IMR-90 (cell line): ENCODE data around the gene EME2. TPM values are rescaled to one million over a fixed set of nuclear protein-coding genes. Genes with fewer than 3 reads are reported as not detected.
A peak's percentile ranks its signal among the peaks of the same experiment; 100 is the strongest.

Source experiments
- ATAC-seq: fragments of 200-7000 bp; cut with Tn5 transposase; 2 replicates; pipeline ENCODE4 v1.9.1; 2020; ENCODE audit warnings: low read depth, mild to moderate bottlenecking, moderate library complexity
- BruUV-seq: library from RNA; stranded (reverse); fragments of 400-500 nt; replicated peaks from 2 replicates; lab custom pipeline; 2021; lab: Mats Ljungman, UMichigan
- CTCF ChIA-PET: fragments of 300-600 bp; formaldehyde crosslinking; extraction: SDS; loops from one replicate; lab custom pipeline; 2021; ENCODE audit warnings: antibody characterized with exemption; lab: Yijun Ruan, JAX
- POLR2A ChIA-PET: fragments of 300-600 bp; sonication (Branson Sonifier 250); formaldehyde crosslinking; loops from one replicate; lab custom pipeline; 2022; ENCODE audit warnings: antibody characterized with exemption; ENCODE audit not compliant: unreplicated experiment; lab: Charles Lee
- DNase-seq: peaks from one replicate; pipeline ENCODE4 v3.0.0; 2013
- H2AFZ ChIP-seq: replicated peaks from 2 replicates; pipeline ENCODE3; 2013; ENCODE audit warnings: low read length, mild to moderate bottlenecking; ENCODE audit not compliant: poor library complexity
- H2AK5ac ChIP-seq: 2 replicates; pipeline ENCODE4 v1.6.1; 2013; ENCODE audit warnings: low read depth, low read length, inconsistent platforms
- H2AK9ac ChIP-seq: replicated peaks from 2 replicates; pipeline ENCODE3; 2013; ENCODE audit warnings: mild to moderate bottlenecking, low read depth, low read length, moderate library complexity; ENCODE audit not compliant: poor library complexity
- H2BK120ac ChIP-seq: 2 replicates; pipeline ENCODE4 v1.6.1; 2013; ENCODE audit warnings: low read depth, low read length, inconsistent platforms
- H2BK15ac ChIP-seq: 3 replicates; pipeline ENCODE4 v1.6.1; 2013; ENCODE audit warnings: low read depth, low read length, inconsistent platforms
- H2BK20ac ChIP-seq: 2 replicates; pipeline ENCODE4 v1.6.1; 2013; ENCODE audit warnings: low read depth, mild to moderate bottlenecking, inconsistent platforms, low read length, moderate library complexity
- H2BK5ac ChIP-seq: 2 replicates; pipeline ENCODE4 v1.6.1; 2013; ENCODE audit warnings: mild to moderate bottlenecking, low read depth, low read length, inconsistent platforms; ENCODE audit not compliant: poor library complexity, severe bottlenecking
- H3K14ac ChIP-seq: replicated peaks from 2 replicates; pipeline ENCODE4 v1.6.1; 2013; ENCODE audit warnings: low read depth, low read length, inconsistent platforms
- H3K18ac ChIP-seq: 2 replicates; pipeline ENCODE4 v1.6.1; 2013; ENCODE audit warnings: low read depth, low read length, control low read depth
- H3K23ac ChIP-seq: 2 replicates; pipeline ENCODE4 v1.6.1; 2013; ENCODE audit warnings: low read depth, low read length, inconsistent platforms
- H3K27ac ChIP-seq: 2 replicates; pipeline ENCODE4 v1.5.1; 2013; ENCODE audit warnings: mild to moderate bottlenecking, control low read depth, low read length; ENCODE audit not compliant: insufficient read depth
- H3K27me3 ChIP-seq: 2 replicates; pipeline ENCODE4 v1.6.1; 2013; ENCODE audit warnings: low read length; ENCODE audit not compliant: control insufficient read depth, insufficient read depth
- H3K36me3 ChIP-seq: 2 replicates; pipeline ENCODE4 v1.6.1; 2013; ENCODE audit warnings: low read length, mixed read lengths; ENCODE audit not compliant: control insufficient read depth, insufficient read depth
- H3K4ac ChIP-seq: 2 replicates; pipeline ENCODE4 v1.6.1; 2013; ENCODE audit warnings: low read depth, low read length, inconsistent platforms
- H3K4me1 ChIP-seq: 2 replicates; pipeline ENCODE4 v1.6.1; 2013; ENCODE audit warnings: low read length, mixed read lengths; ENCODE audit not compliant: control insufficient read depth, insufficient read depth
- H3K4me2 ChIP-seq: 2 replicates; pipeline ENCODE4 v1.6.1; 2013; ENCODE audit warnings: low read depth, mild to moderate bottlenecking, control low read depth, low read length, moderate library complexity
- H3K4me3 ChIP-seq: 2 replicates; pipeline ENCODE4 v1.5.1; 2013; ENCODE audit warnings: low read depth, mild to moderate bottlenecking, control low read depth, low read length, moderate library complexity; ENCODE audit not compliant: insufficient read depth
- H3K56ac ChIP-seq: 2 replicates; pipeline ENCODE4 v1.6.1; 2013; ENCODE audit warnings: low read length, inconsistent platforms; ENCODE audit not compliant: insufficient read depth; ENCODE audit errors: extremely low read depth
- H3K79me1 ChIP-seq, 2 experiments: 2 replicates each; pipeline ENCODE4 v1.6.1; 2013; ENCODE audit warnings: low read length in 2 of 2, inconsistent platforms in 1 of 2, low read depth in 1 of 2
- H3K9ac ChIP-seq: 2 replicates; pipeline ENCODE4 v1.6.1; 2013; ENCODE audit warnings: low read depth, low read length, control low read depth
- H3K9me1 ChIP-seq: 2 replicates; pipeline ENCODE4 v1.6.1; 2013; ENCODE audit warnings: low read length, inconsistent platforms; ENCODE audit not compliant: insufficient read depth
- H3K9me3 ChIP-seq: 2 replicates; pipeline ENCODE4 v1.6.1; 2013; ENCODE audit warnings: low read length; ENCODE audit not compliant: control insufficient read depth, insufficient read depth
- H4K20me1 ChIP-seq: 2 replicates; pipeline ENCODE4 v1.6.1; 2013; ENCODE audit warnings: low read length, inconsistent platforms; ENCODE audit not compliant: insufficient read depth
- H4K5ac ChIP-seq: 2 replicates; pipeline ENCODE4 v1.6.1; 2013; ENCODE audit warnings: mild to moderate bottlenecking, low read depth, low read length, control low read depth
- H4K8ac ChIP-seq, 2 experiments: 2 replicates each; pipeline ENCODE4 v1.6.1; 2013; ENCODE audit warnings: low read depth in 2 of 2, low read length in 2 of 2, control low read depth in 1 of 2, inconsistent platforms in 1 of 2
- H4K91ac ChIP-seq: 2 replicates; pipeline ENCODE4 v1.6.1; 2013; ENCODE audit warnings: low read depth, low read length, inconsistent platforms; ENCODE audit not compliant: insufficient read depth
- BHLHE40 ChIP-seq: fragments of 150-350 bp; IDR thresholded peaks from 2 replicates; pipeline ENCODE4 v1.6.1; 2016; ENCODE audit warnings: mild to moderate bottlenecking, low read depth, low read length
- CHD1 ChIP-seq: IDR thresholded peaks from 2 replicates; pipeline ENCODE4 v1.6.1; 2012; ENCODE audit warnings: low read depth, low read length, improper control_type of control experiment
- CTCF ChIP-seq: conservative IDR thresholded peaks from 2 replicates; pipeline ENCODE4 v1.5.1; 2012; ENCODE audit warnings: mild to moderate bottlenecking, low read depth, low read length, improper control_type of control experiment
- MAZ ChIP-seq: IDR thresholded peaks from 2 replicates; pipeline ENCODE4 v1.6.1; 2012; ENCODE audit warnings: low read depth, mild to moderate bottlenecking, low read length, improper control_type of control experiment, moderate library complexity, borderline replicate concordance
- NFE2L2 ChIP-seq: fragments of 150-350 bp; IDR thresholded peaks from 2 replicates; pipeline ENCODE4 v1.6.1; 2016; ENCODE audit warnings: low read depth, mild to moderate bottlenecking, low read length
- POLR2A ChIP-seq: IDR thresholded peaks from 2 replicates; pipeline ENCODE4 v1.6.1; 2012; ENCODE audit warnings: mild to moderate bottlenecking, low read depth, low read length
- SMC3 ChIP-seq: fragments of 150-350 bp; IDR thresholded peaks from 2 replicates; pipeline ENCODE4 v1.6.1; 2016; ENCODE audit warnings: low read depth, mild to moderate bottlenecking, antibody characterized with exemption, low read length, moderate library complexity
- WGBS, 2 experiments: methylation state at CpG; one replicate each; pipeline versions ENCODE4 v1.1.5 to v1.1.7; 2013; ENCODE audit warnings: missing lambda C conversion rate in 2 of 2; ENCODE audit not compliant: insufficient read length in 1 of 2; ENCODE audit errors: extremely low coverage in 2 of 2; 5-methylcytosine and 5-hydroxymethylcytosine counted together
- dilution Hi-C: fragments of 300-500 bp; cut with HindIII; formaldehyde crosslinking; loops from one replicate; pipeline ENCODE4 v1.14.3; 2018; ENCODE audit warnings: low sequenced_read_pairs; ENCODE audit not compliant: unreplicated experiment
- in situ Hi-C: fragments of 300-500 bp; cut with MboI; formaldehyde crosslinking; loops from 3 replicates; pipeline ENCODE4 v1.14.3; 2019; ENCODE audit warnings: low sequenced_read_pairs, inconsistent platforms, mixed read lengths
- intact Hi-C: fragments of 100-400 bp; cut with micrococcal nuclease; formaldehyde crosslinking; loops from 2 replicates; pipeline ENCODE4 v1.10.0; 2022
- polyA plus RNA-seq, 3 experiments: library from polyadenylated mRNA; depleted of rRNA; stranded (reverse); fragments of >200 nt; gene quantifications; 2 replicates each; pipeline ENCODE4 v1.2.3, GENCODE V29; 2012; ENCODE audit warnings: low replicate concordance in 1 of 3
- total RNA-seq: library from RNA; depleted of rRNA; stranded (reverse); fragments of >200 nt; gene quantifications from 2 replicates; pipeline ENCODE4 v1.2.3, GENCODE V29; 2012
- TF ChIP-seq, protein P1 (sequence below): fragments of 150-350 bp; IDR thresholded peaks from 2 replicates; pipeline ENCODE4 v1.6.1; 2016; ENCODE audit warnings: low read depth, mild to moderate bottlenecking, low read length, moderate library complexity, borderline replicate concordance

The EME2 gene
- total and polyA plus RNA-seq, 2 of the 4 experiments (the other 2 are of a cell fraction), result 1.3 to 9.6 TPM

DNA sequence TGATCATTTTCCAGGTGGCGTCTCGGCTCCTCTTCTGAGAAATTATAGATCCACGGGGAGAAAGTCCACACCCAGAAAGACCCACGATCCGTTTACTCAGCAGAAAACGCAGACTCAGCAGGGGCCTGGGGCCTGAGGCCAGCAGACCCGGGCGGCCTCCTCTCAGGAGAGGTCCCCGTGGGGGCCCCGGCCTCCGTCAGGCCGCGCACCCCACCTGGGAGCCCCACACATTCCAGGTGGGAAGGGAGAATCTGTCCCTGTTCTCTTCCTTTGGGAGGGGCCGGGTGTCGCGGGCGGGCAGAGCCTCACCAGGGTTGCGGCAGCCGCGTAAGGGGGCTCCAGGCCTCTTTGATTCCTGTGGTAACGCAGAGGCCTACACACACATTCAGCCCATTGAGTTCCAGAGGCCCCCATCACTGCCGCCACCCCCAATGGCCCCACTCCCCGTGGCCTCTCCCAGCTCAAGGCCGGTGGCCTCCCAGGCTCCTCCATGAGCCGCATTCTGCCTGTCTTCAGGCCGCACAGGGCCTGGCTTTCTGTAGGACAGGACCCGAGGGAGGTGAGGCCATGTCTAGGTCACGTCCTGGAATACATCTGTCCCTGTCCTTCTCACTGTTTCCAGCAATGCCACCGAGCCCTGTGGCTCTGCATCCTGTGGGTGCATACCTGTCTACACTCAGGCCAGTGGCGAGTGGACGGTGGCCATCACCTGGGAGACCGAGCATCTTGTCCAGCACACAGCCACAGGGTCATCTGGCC is 22.5 kb downstream of the EME2 start:
- DNase-seq (no peak), ATAC-seq (no peak)
- TF ChIP-seq SMC3 (no peak), CTCF (no peak), POLR2A (no peak), NFE2L2 (no peak), MAZ (no peak), CHD1 (no peak), BHLHE40 (no peak)
- TF ChIP-seq, protein P1, sequence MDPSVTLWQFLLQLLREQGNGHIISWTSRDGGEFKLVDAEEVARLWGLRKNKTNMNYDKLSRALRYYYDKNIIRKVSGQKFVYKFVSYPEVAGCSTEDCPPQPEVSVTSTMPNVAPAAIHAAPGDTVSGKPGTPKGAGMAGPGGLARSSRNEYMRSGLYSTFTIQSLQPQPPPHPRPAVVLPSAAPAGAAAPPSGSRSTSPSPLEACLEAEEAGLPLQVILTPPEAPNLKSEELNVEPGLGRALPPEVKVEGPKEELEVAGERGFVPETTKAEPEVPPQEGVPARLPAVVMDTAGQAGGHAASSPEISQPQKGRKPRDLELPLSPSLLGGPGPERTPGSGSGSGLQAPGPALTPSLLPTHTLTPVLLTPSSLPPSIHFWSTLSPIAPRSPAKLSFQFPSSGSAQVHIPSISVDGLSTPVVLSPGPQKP, result no peak
- intact Hi-C loops (no loop called here), dilution Hi-C loops (no loop called here), in situ Hi-C loops (no loop called here)
- no peak overlapping the region for H3K23ac ChIP-seq
- no peak overlapping the region for H3K27ac ChIP-seq
- H4K91ac ChIP-seq, result no peak overlapping the region
- H2AK9ac ChIP-seq, result peak overlapping the region; percentile 61
- no peak overlapping the region for H2BK15ac ChIP-seq
- H3K4me3 ChIP-seq, result no peak overlapping the region
- no peaks in the 10 kb centered on the region for H3K4me1 ChIP-seq
- no peak overlapping the region for H3K4ac ChIP-seq
- POLR2A ChIA-PET, result no interaction called here
- H2BK5ac ChIP-seq, result no peak overlapping the region
- no TSS peak for BruUV-seq
- H3K18ac ChIP-seq, result no peak overlapping the region
- CTCF ChIA-PET, result no interaction called here
- no peak overlapping the region for H3K9ac ChIP-seq
- H4K5ac ChIP-seq, result no peak overlapping the region
- no peak overlapping the region for H2BK120ac ChIP-seq
- H3K79me1 ChIP-seq, result no peaks in the 10 kb centered on the region
- WGBS, 2 experiments, result 97% methylated on average over 7 of the region's 32 CpGs; no CpG with 5 or more reads in 1 of the 2 experiments
- H3K36me3 ChIP-seq, result peaks cover 12% of the 10 kb centered on the region; the same call in 1 of the 2 replicates
- no peak overlapping the region for H2BK20ac ChIP-seq
- no peak overlapping the region for H2AK5ac ChIP-seq
- peaks cover 5% of the 10 kb centered on the region; the same call in 1 of the 2 replicates for H3K9me3 ChIP-seq
- H3K14ac ChIP-seq, result no peak overlapping the region
- H3K56ac ChIP-seq, result no peak overlapping the region
- H4K20me1 ChIP-seq, result no peaks in the 10 kb centered on the region
- H3K4me2 ChIP-seq, result no peak overlapping the region
- H3K27me3 ChIP-seq, result no peaks in the 10 kb centered on the region
- no peak overlapping the region for H4K8ac ChIP-seq
- peak overlapping the region; percentile 51 for H2AFZ ChIP-seq
- 0 out of 2 replicates have a peak, but pooled peaks cover 2% of the 10 kb centered on the region for H3K9me1 ChIP-seq
